HG02623 (cell line): Measurements from ENCODE around the gene FAM204A.

ENCODE experiments used
- ATAC-seq: cut with Tn5 transposase; IDR thresholded peaks from one replicate; pipeline ENCODE4 v1.9.1; 2021; ENCODE audit warnings: moderate library complexity; ENCODE audit not compliant: unreplicated experiment

Gene FAM204A

DNA sequence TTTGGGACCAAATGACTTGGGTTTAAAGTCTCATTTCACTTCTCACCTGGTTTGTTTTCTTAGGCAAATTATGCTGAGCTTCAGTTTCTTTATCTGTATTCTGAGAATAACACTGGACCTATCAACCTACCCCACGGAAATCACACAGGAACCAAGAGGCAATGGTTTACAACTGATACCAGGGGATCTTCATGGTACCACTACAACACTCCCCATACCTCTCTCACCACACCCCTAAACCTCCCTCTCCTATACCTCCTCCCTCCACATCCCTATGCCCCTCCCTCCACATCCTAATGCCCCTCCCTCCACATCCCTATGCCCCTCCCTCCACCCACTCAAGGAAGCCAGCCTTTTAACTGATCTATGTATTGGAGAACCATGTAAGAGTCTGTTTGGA, 9.9 kb downstream of the FAM204A start:
- peak; percentile 84 for ATAC-seq

DNA sequence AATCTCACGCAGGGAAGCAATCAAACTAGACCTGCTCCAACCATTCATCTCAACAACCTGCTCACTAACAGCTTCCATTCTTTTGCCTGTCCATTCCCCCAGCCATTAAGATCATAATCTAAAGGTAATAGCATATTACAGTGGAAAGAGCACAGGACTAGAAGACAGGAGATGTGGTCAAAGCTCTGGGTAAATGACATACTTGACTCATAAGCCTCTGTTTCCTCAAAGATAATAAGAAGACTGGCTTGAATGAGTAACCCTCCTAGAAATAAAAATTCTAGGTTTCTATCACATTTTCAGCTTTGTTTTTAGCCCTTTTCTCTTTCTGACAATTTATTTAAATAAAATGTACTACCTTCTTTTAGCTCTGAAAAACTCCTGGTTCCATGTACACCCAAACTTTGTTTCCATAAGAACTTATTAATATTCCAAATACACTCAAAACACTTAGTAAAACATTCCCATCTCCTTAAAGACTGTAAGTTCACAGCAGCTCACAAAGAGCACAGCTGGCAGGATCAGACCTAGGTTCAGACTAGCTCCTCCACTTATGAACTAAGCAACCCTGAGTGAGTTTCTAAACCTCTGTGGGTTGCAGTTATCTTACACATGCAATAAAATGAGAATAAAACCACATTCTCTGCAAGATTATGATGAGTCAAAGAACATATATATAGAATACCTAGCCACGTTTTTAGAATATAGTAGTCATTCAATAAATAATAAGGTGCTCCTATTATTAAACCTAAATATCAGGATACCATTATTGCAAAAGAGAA, 11.6 kb downstream of the FAM204A start:
- ATAC-seq = no peak

DNA sequence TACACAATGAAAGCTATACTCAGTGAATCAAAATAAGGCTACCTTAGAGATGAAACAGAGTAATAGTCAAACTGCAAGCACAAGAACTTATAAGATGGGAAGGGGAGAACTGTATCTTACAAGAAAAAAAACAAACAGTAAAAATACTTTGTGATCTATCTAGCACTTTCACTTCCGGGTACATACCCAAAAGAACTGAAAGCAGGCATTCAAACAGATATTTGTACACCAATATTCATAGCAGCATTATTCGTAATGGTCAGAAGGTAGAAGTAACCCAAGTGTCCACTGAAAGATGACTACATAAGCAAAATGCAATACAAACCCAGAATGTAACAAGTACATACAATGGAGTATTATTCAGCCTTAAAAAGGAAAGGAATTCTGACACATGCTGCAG, 18.0 kb downstream of the FAM204A start:
- ATAC-seq = no peak

DNA sequence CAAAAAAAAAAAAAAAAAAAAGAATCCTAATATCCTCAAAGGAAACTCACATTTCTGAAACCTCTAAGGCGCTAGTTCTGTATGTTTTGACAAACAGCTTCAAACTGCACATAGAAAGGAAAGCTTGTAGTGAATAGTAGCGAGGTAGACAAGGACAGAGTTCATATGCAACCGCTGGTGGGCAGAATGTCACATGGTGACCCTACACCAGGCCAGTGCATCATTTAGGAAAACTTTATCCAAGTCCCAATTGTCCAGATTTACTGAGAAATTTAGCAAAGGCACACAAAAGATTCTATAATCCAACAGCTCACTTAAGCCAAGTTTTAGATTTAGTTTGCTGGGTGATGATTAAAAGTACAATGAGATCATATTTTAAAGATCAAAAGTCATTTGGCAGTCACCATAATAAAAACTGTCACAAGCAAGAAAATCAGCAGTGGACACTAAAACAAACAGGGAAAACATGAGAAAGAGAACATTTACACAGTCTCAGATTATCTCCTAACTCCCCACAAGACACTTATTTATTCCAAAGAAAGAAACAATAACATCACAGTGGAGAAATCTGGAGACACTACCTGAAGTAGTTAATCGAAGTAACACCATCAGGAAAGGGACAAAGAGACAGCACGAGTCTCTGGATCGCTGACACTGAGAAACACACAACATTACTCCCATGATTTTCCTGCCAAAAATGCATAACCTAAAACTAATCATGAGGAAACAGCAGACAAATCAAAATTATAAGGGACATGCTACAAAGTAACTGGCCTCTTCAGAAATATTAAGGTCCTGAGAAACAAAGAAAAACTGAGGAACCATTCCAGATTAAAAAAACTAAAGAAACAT, 20.2 kb downstream of the FAM204A start:
- no peak for ATAC-seq

DNA sequence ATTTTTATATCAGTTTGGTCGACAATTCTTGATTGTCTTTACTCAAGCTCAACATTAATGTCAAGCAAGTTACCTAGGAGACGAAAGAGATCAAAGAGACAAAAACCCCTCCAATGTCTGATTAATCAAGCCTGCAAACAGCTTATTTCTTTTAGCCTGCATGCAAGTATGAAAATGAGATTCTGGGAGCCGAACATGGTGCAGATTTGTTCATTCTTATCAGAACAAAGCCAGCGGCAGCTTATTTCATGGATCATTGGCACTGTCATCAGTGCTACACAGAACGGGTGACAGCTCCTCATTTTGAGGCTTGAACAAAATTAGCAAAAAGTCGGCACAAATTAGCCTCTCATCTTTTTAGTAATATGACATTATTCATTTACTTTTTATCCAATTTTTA, 26.5 kb downstream of the FAM204A start:
- ATAC-seq = no peak

DNA sequence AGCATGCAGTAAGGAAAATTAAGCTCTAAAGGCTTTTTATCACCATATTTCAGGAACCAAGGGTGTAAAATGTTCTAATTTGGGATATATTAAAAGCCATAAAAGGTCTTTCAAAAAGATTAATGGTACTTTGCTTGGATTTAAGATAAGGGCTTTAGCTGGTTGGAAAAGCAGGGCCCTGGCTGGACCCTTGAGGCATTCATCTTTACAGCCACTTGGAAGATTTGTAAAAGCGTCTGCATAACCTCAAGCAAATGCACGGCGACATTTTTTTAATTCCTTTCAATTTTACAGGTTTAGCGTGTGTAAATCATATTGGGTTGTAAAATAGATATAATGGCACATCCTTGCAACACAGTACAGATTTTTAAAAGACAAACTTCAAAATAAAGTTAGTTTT, 27.2 kb downstream of the FAM204A start:
- ATAC-seq = no peak

DNA sequence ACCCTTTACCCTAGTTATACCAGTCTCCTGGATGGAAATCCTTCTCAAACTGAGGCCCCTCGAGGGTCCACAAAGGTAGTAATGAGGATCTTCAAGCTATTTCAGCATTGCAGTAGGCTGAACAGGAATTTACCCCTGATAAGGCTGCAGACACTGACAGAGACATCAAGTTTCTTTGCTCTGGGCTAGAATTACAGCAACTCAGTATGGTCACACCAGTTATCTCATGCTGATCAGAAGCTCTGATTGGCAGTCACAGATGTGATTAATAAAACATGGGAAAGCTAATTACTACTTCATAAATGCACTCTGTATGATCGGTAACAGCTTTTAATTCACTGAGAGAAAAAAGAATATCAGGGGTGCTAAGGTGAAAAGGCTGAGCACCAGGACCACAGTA, 30.6 kb downstream of the FAM204A start:
- ATAC-seq = no peak

DNA sequence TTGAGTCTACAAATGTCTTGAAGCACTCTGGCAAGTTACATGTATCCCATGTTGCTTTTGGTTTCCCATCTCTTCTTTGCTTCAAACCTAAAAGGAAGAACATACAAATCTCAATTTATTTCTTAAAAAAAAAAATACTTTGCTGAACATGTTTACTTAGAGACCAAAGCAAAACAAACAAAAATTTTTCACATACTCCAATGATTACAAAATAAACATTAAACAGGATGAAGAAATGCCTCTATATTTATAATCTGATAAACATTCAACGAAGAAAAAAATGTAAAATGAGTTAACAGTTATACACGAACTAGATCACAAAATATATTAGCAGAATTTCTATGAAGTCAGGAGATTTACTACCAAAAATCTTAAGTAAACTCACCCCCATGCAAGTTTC, 31.3 kb downstream of the FAM204A start:
- ATAC-seq = no peak

DNA sequence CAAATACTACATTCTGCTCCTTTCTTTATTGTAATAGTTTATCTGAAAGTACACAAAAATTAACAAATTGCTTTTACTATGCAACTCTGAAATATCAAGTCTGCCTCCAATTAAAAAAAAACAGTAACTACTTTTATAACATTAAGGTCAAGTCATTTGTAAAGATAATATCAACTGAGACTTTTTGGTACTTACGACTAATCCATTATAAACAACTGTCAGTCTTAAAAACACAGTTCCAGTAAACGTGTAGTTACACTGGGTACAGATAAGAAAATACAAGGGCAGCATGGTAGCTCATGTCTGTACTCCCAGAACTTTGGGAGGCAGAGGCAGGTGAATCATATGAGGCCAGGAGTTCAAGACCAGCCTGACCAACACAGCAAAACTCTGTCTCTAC, 32.2 kb downstream of the FAM204A start:
- no peak for ATAC-seq

DNA sequence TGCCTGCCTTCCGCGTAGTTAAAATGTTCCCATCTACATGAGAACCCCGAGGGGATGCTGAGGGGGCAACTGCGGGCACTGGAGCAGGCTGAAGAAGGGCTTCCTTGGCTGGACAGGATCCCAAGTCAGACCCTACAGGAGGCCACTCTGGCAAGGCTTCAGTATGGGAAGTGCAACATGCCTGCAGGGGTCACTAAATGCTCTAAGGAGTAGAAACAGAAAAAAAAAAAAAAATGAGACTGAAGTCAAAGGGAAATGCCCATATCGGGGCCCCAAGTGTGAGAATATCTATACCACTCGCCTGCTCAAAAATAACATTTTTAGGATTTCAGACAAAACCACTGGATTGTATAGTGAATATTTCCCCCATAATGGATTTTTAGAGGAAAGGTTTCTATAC, 33.5 kb downstream of the FAM204A start:
- no peak for ATAC-seq

DNA sequence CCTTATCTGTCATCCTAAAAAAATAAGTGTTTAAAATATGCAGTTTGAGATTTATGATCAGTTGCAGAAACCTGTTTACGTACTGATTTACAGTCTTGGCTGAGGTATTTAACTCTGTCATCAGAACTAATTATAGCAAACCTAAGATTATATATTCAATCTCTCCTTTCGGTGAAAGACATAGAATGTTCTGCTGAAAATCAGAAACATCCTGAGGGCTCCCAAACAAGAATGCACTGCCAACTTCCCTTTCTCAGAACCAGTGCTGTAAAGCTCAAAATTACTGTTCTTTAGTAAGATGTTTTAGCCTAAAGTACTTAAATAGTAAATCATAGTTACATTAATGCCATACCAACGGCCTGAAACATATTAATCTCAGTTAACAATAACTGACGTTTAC, 34.3 kb downstream of the FAM204A start:
- ATAC-seq = no peak

DNA sequence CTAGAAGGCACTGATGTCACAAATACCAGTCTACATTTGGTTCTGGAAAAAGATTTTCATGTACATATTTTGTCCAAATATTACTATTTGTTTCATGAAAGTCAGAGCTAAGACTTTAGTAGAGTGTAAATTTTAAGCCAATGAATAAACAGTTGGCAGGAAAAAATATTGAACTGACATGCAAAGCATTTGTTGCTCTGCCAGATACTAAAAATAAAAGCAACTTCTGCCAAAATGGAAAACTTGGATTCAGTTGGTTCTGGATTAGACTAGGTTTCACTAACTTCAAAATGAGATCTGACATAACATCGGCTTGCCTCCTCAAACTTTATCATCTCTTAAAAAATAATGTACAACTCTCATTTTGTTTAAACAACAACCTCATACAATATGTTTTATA, 34.9 kb downstream of the FAM204A start:
- no peak for ATAC-seq

DNA sequence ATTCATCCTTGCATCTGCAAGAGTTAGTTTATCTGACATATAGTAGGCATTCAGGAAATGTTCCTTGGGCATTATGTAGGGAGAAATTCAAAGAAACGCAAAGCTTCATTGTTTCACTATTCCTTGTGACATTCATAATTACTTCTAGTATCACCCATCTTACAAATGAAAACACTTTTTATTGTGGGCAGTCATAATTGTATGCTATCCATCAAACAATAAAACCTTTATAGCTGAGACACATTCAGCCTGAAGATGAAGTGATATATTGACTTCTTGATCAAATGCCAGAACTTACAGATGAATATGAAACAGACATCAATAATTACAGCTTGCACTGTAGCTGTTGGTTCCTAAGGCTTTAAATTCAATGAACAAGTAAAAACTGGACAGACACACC, 36.4 kb downstream of the FAM204A start:
- no peak for ATAC-seq

DNA sequence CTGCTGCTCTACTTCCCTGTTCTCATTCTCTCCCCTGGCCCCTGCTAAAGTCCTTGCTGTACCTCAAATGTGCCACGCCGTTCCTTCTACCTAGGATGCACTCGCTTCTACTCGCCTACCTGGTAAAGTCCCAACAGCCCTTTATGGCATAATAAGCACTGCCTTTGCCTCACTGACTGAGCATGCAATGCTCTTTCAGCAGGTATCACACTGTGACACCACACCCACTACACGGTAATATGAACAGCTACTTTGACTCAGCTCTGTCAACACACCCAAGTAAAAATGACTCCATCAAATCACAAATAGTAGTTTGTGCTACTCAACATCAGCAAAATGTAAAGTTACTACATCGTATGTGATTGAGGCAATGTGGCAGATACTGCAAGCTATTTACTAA, 37.6 kb downstream of the FAM204A start:
- ATAC-seq = no peak

DNA sequence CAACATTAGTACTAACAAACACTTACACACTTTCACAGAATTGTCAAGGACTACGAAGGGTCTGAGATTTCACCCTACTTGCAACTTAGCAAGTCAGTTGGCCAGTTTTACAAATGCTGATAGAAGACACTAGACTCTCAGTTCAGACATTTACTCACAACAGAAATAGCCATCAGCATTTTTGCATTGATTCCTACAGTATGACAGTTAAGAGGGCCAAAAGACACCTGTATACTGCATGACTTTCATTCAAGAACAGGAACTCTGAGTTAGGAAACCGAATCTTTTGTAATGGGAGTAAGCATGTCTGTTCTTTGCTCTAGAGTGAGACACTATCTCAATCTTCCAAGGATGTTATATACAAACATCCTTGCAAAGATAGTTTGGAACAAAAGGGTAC, 40.9 kb downstream of the FAM204A start:
- ATAC-seq = no peak

DNA sequence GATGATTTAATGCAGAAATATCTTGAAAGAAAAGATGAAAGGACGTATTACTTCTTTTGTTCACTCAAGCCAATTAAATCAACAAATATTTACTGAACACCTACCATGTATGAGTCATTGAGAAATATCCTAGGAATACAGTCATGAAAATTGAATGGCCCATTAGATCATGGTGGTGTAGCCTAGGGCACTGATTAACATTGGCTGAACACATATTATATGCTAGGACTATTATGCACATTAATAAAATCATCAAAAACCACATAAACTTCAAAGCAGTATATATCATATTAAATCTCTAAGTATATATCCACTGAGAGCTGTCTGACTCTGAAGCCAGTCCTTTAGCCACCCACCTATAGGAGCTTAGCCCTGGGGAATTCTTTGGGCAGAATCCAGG, 41.8 kb downstream of the FAM204A start:
- ATAC-seq = no peak

DNA sequence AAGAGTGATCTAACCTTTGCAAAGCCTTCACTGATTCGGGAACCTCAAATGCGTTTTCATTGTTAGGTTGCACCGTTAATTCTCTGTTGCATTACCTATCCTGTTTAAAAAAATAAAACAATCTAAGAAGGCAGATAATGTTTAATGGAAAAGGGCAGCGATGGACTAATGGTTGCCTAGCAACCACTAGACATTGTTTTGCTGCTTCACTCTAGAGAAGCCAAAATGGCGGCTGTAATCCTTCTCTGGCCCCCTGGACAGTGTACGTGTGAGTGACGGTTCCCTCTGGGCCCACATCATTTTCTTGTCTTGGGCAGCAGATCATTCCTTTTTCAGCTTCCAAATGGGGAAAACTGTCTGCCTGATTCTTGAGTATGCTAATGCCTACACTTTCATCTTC, 43.3 kb downstream of the FAM204A start:
- no peak for ATAC-seq

DNA sequence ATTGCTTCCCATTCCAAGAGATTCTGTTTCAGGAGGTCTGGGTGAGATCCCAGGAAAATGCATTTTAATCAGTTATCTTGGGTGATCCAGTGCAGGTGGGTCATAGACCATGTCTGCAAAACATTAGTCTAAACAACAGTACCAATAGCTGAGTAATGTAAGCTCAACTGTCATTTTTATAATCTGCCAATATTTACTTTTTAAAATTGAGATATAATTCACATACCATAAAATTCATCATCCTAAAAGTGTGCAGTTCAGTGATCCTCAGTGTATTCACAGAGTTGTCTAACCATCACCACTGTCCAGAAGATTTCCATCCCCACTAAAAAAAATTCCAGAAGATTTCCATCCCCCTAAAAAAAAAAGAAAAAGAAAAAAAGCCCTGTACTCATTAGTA, 51.0 kb downstream of the FAM204A start:
- no peak for ATAC-seq

DNA sequence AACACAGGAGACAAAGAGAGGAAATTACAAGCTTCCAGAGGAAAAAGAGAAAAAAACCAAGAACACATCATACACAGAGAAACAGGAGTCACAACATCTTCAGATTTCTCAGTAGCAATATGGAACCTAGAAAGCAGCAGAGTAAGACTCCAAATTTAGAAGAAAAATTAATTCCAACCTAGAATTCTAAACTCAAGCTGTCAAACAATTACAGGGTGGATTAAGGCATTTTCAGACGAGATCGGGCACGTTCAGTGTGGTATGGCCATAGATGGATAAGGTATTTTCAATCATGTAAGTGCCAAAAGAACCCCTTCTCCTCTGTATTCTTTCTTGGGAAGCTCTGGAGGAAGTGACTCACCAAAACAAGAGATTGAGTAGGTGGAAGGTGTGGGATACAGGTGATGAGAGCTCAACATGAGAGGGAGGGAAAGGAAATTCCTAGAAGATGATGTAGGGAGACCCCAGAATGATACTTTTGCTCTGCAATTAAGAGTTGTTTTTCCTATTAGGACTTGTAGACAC, 51.6 kb downstream of the FAM204A start:
- no peak for ATAC-seq

DNA sequence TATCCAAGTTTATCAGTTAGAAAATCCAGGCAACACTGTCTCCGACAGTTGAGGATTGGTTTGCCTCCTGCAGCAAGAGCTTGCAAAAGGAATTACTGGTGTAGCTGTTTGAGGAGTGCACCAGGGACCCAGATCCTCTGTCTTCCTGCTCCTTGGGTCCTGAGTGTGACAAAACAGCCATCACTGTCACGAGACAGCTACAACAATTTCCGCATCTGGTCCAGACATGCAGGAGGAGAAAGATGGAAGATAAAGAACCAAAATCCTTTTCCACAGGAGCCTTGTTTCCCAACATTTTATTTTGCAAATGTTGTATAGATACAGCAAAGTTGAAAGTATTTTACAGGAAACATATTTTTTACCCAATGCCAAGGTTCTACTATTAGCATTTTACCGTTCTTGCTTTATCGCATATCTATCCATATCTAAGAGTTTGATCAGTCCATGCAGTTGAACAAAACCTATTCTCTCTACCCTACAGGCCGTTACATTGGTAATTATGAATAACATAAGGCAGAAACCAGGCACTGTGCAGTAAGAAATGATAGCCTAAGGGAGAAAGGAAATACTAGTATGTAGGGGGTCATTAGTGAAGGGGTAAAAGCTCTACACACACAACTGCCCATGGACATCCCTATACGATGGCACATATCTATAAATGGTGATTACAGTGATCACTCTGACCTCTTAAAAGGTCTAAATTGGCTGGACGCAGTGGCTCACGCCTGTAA, 54.9 kb downstream of the FAM204A start:
- ATAC-seq = no peak

DNA sequence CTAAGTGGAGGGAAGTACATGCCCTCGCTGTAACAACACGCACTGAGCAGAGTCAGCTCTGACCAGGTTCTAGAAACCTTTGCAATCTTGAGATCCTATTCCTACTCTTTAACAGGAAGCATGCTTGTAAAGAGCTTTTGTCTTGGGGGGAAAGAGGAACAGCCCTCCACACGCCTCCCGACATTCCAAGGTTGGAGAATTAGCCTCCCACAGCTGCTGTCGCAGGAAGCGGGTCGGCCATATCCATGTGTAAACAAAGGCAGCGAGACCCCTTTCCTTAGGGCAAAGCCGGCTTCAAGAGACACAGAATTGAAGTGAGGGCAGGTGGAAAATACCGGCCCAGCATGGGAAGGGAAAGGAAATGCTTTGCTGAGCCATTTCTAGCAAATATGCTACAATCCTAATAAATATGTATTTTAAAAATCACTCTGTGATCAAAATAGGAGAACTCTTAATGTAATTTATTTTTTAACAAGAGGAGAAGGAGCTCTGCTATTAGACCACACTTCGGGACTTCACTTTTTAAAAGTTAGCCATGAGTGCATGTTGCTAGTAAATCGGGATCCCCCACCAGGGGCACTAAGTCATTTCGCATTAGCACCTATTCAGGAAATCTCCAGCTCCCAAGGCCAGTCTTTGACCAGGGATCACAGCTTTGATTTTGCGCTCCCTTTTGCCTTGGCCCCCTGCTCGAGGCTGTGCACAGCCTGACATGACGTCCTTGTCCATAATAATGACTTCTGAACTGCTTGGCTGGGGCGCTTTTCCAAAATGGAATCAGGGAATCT, 55.9 kb downstream of the FAM204A start:
- ATAC-seq = no peak
